Right cardiac atrium (tissue), 5 donors: ENCODE measurements around the gene SEC61A2. TPM values are rescaled to one million over a fixed set of nuclear protein-coding genes. Genes with fewer than 3 reads are reported as not detected.

Experiments used
- microRNA-seq, 2 donors: library from miRNA; unstranded; fragments of <30 nt; microRNA quantifications; one replicate each; pipeline ENCODE4 v1.2.0, GENCODE V29; 2020 to 2021
- polyA plus RNA-seq: library from polyadenylated mRNA; stranded (reverse); fragments of 200-250 nt; gene quantifications from one replicate; pipeline ENCODE4 v1.2.3, GENCODE V29; 2013
- total RNA-seq, 4 donors: library from RNA; stranded (reverse); fragmentation: NEBNext Ultra II Directional; extraction: Animal tissue kit (Norgen Biotek cat#: 25700); gene quantifications; one replicate each; pipeline ENCODE4 v1.2.1, GENCODE V29; 2021
- donor health status: healthy with polysubstance abuse.
- donor health status: DM: no; HTN: yes; CAD: no.
- donor health status: DM: no; HTN: no; CAD: no.
- donor health status: DM: no; HTN: yes; CAD: no; lungs with severe emphysema.
- donor health status: DM: yes; HTN: yes; CAD: no.

The SEC61A2 gene
- total and polyA plus RNA-seq, 5 donors = 8.8 to 18.5 (median 13.9) TPM

Small RNA genes lying within 50 kb of the gene (microRNA-seq; reads per million reads assigned to microRNA genes)
- gene MIR548AK = 0 reads per million in 2 donors

Other genes starting within 250 kb of the SEC61A2 start
- 10 to 100 TPM; 14.7 to 21.0 (median 18.7) TPM for gene UPF2, start 86.9 kb upstream of the SEC61A2 start, total RNA-seq
- gene UPF2, start 86.9 kb upstream of the SEC61A2 start, polyA plus RNA-seq = 8.8 TPM
- 10 to 100 TPM; 13.4 to 28.5 (median 19.3) TPM for gene DHTKD1, start 60.7 kb upstream of the SEC61A2 start, total RNA-seq
- 7.6 TPM for gene DHTKD1, start 60.7 kb upstream of the SEC61A2 start, polyA plus RNA-seq
- 10 to 100 TPM in 3 of 4 donors, 1 to 10 TPM in 1; 9.4 to 13.8 (median 13.0) TPM for gene NUDT5, start 66.2 kb downstream of the SEC61A2 start, total RNA-seq
- 12.4 TPM for gene NUDT5, start 66.2 kb downstream of the SEC61A2 start, polyA plus RNA-seq
- 10 to 100 TPM; 46.6 to 70.4 (median 63.1) TPM for gene CDC123, start 66.5 kb downstream of the SEC61A2 start, total RNA-seq
- 46.0 TPM for gene CDC123, start 66.5 kb downstream of the SEC61A2 start, polyA plus RNA-seq
- 10 to 100 TPM; 26.4 to 44.1 (median 27.6) TPM for gene CAMK1D, start 219.9 kb downstream of the SEC61A2 start, total RNA-seq
- gene CAMK1D, start 219.9 kb downstream of the SEC61A2 start, polyA plus RNA-seq = 15.2 TPM